ENCODE results near the gene BCL2L13.
A peak's percentile ranks its signal among the peaks of the same experiment; 100 is the strongest.

BCL2L13 gene

GRCh38 chr22:17726928-17727897 is 88.7 kb downstream of the BCL2L13 start:
- Histone ChIP-seq H3K4me3 (replicated peaks; ENCODE audit: insufficient read depth, low read length) (no peak overlapping the region), H3K27me3 (ENCODE audit: insufficient read depth, poor library complexity, severe bottlenecking) (no peaks in the 10 kb centered on the region), H3K27ac (replicated peaks) (peak overlapping the region; percentile 64)
- DNase-seq (ENCODE audit: low read depth in 1 of 2, low spot score in 1 of 2) = peak; percentile 52 to 95
- TF ChIP-seq REST (IDR thresholded peaks at IDR 0.05; ENCODE audit: insufficient replicate concordance, low read depth) (no peak), POLR2AphosphoS5 (IDR thresholded peaks at IDR 0.05; ENCODE audit: low read depth) (peak; percentile 78; the same call in 1 of the 2 replicates), GABPA (IDR thresholded peaks at IDR 0.05; ENCODE audit: low read depth) (no peak), CTCF (IDR thresholded peaks at IDR 0.05; ENCODE audit: insufficient read depth, low read length) (peak; percentile 4), SPI1 (IDR thresholded peaks at IDR 0.05; ENCODE audit: borderline replicate concordance, low read depth) (peak; percentile 78)

- H3K27me3 ChIP-seq (ENCODE audit: insufficient read depth, poor library complexity, severe bottlenecking) = no peaks in the 10 kb centered on the region
- H3K27ac ChIP-seq (replicated peaks) = no peak overlapping the region
- TF ChIP-seq SPI1 (IDR thresholded peaks at IDR 0.05; ENCODE audit: borderline replicate concordance, low read depth) (no peak), POLR2AphosphoS5 (IDR thresholded peaks at IDR 0.05; ENCODE audit: low read depth) (no peak), GABPA (IDR thresholded peaks at IDR 0.05; ENCODE audit: low read depth) (no peak), CTCF (IDR thresholded peaks at IDR 0.05; ENCODE audit: insufficient read depth, low read length) (no peak), REST (IDR thresholded peaks at IDR 0.05; ENCODE audit: insufficient replicate concordance, low read depth) (no peak)
- no peak overlapping the region for H3K4me3 ChIP-seq (replicated peaks; ENCODE audit: insufficient read depth, low read length)
- DNase-seq (ENCODE audit: low read depth in 1 of 2, low spot score in 1 of 2) = no peak
These were observed 90.2 kb downstream of the BCL2L13 start for GRCh38 chr22:17728786-17729185.

- no peak overlapping the region for H3K27ac ChIP-seq (replicated peaks)
- no peak overlapping the region for H3K4me3 ChIP-seq (replicated peaks; ENCODE audit: insufficient read depth, low read length)
- no peak for TF ChIP-seq REST (IDR thresholded peaks at IDR 0.05; ENCODE audit: insufficient replicate concordance, low read depth)
- DNase-seq (ENCODE audit: low read depth in 1 of 2, low spot score in 1 of 2) = no peak
- H3K27me3 ChIP-seq (ENCODE audit: insufficient read depth, poor library complexity, severe bottlenecking) = no peaks in the 10 kb centered on the region
These were observed 91.0 kb downstream of the BCL2L13 start for GRCh38 chr22:17729561-17729960.
